ENCODE measurements around the gene CDC42BPA.

- TF ChIP-seq CTCF (IDR thresholded peaks at IDR 0.05) (no peak), ZFX (IDR thresholded peaks at IDR 0.05; ENCODE audit: borderline replicate concordance) (no peak)
These were observed 247.5 kb downstream of the CDC42BPA start for GRCh38 chr1:227070638-227071285.

All from 22Rv1 (cell line).